ENCODE data around the gene CXCL17. TPM values are rescaled to one million over a fixed set of nuclear protein-coding genes. Genes with fewer than 3 reads are reported as not detected.

The CXCL17 gene
- total RNA-seq, 4 donors from 2014 or later = 0.69 TPM; not detected in 3

GRCh38 chr19:42397263-42398166 is 45.2 kb downstream of the CXCL17 start:
- no peak for DNase-seq (ENCODE audit: low spot score in 2 of 2)
- H3K4me3 ChIP-seq (ENCODE audit: low read depth, poor library complexity, severe bottlenecking) = peak overlapping the region; percentile 21
- TF ChIP-seq CTCF (IDR thresholded peaks at IDR 0.05) = no peak
- no peak for TF ChIP-seq POLR2A (IDR thresholded peaks at IDR 0.05)
- intact Hi-C loops (cut with DNase I; ENCODE audit: low total_unique reads) = no loop called here
- WGBS, 2 donors = 17 to 20% methylated on average over 25 of the region's 25 CpGs

GRCh38 chr19:42396381-42397262 is 46.1 kb downstream of the CXCL17 start:
- TF ChIP-seq CTCF (IDR thresholded peaks at IDR 0.05) (no peak), POLR2A (IDR thresholded peaks at IDR 0.05) (peak in 1 of 2 donors; percentile 3)
- intact Hi-C loops (cut with DNase I; ENCODE audit: low total_unique reads) = no loop called here
- H3K4me3 ChIP-seq (ENCODE audit: low read depth, poor library complexity, severe bottlenecking) = peak overlapping the region; percentile 21
- DNase-seq (ENCODE audit: low spot score in 2 of 2) = peak; percentile 98 to 99
- WGBS, 2 donors = 4 to 5% methylated on average over 39 to 42 of the region's 42 CpGs

GRCh38 chr19:42394751-42395150 is 48.0 kb downstream of the CXCL17 start:
- no peak overlapping the region for H3K4me3 ChIP-seq (ENCODE audit: low read depth, poor library complexity, severe bottlenecking)
- 78 to 87% methylated on average over 8 of the region's 8 CpGs for WGBS, 2 donors
- DNase-seq (ENCODE audit: low spot score in 2 of 2) = no peak
- TF ChIP-seq CTCF (IDR thresholded peaks at IDR 0.05) = no peak
- no peak for TF ChIP-seq POLR2A (IDR thresholded peaks at IDR 0.05)
- intact Hi-C loops (cut with DNase I; ENCODE audit: low total_unique reads) = no loop called here

GRCh38 chr19:42392165-42392564 is 50.6 kb downstream of the CXCL17 start:
- WGBS, 2 donors = 71 to 81% methylated on average over 4 of the region's 4 CpGs
- H3K4me3 ChIP-seq (ENCODE audit: low read depth, poor library complexity, severe bottlenecking) = no peak overlapping the region
- no peak for DNase-seq (ENCODE audit: low spot score in 2 of 2)
- intact Hi-C loops (cut with DNase I; ENCODE audit: low total_unique reads) = no loop called here
- TF ChIP-seq POLR2A (IDR thresholded peaks at IDR 0.05) (no peak), CTCF (IDR thresholded peaks at IDR 0.05) (no peak)

GRCh38 chr19:42389899-42390298 is 52.8 kb downstream of the CXCL17 start, which contains the start of gene CNFN:
Gene CNFN (minus strand): TSS chr19:42390297. CDS start chr19:42389037, 1,260 bp downstream.
- 42 to 47% methylated on average over 12 of the region's 12 CpGs for WGBS, 2 donors
- no peak for TF ChIP-seq POLR2A (IDR thresholded peaks at IDR 0.05)
- no peak for TF ChIP-seq CTCF (IDR thresholded peaks at IDR 0.05)
- no peak within 1 kb of the TSS for H3K4me3 ChIP-seq (ENCODE audit: low read depth, poor library complexity, severe bottlenecking)
- DNase-seq (ENCODE audit: low spot score in 2 of 2) = no peak
- intact Hi-C loops (cut with DNase I; ENCODE audit: low total_unique reads) = no loop called here
